ENCODE results near the gene TEAD1. TPM values are rescaled to one million over a fixed set of nuclear protein-coding genes. Genes with fewer than 3 reads are reported as not detected.

TEAD1 gene
- total RNA-seq, 1 donor from 2014 or later = 62.5 TPM

GRCh38 chr11:12859872-12860657 is 185.8 kb downstream of the TEAD1 start:
- Mint-ChIP-seq H3K9me3 (ENCODE audit: unreplicated experiment) (peaks cover 2% of the 10 kb centered on the region), H3K27ac (ENCODE audit: unreplicated experiment) (peak overlapping the region; percentile 23), H3K27me3 (ENCODE audit: unreplicated experiment) (peaks cover 2% of the 10 kb centered on the region), H3K36me3 (ENCODE audit: unreplicated experiment) (no peaks in the 10 kb centered on the region), H3K4me1 (ENCODE audit: low read depth, unreplicated experiment) (peaks cover 29% of the 10 kb centered on the region), H3K4me3 (ENCODE audit: unreplicated experiment) (no peak overlapping the region)
- TF ChIP-seq, protein P1, sequence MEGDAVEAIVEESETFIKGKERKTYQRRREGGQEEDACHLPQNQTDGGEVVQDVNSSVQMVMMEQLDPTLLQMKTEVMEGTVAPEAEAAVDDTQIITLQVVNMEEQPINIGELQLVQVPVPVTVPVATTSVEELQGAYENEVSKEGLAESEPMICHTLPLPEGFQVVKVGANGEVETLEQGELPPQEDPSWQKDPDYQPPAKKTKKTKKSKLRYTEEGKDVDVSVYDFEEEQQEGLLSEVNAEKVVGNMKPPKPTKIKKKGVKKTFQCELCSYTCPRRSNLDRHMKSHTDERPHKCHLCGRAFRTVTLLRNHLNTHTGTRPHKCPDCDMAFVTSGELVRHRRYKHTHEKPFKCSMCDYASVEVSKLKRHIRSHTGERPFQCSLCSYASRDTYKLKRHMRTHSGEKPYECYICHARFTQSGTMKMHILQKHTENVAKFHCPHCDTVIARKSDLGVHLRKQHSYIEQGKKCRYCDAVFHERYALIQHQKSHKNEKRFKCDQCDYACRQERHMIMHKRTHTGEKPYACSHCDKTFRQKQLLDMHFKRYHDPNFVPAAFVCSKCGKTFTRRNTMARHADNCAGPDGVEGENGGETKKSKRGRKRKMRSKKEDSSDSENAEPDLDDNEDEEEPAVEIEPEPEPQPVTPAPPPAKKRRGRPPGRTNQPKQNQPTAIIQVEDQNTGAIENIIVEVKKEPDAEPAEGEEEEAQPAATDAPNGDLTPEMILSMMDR (IDR thresholded peaks at IDR 0.05; ENCODE audit: partially characterized antibody, unreplicated experiment) = no peak
- no peak for DNase-seq

DNA sequence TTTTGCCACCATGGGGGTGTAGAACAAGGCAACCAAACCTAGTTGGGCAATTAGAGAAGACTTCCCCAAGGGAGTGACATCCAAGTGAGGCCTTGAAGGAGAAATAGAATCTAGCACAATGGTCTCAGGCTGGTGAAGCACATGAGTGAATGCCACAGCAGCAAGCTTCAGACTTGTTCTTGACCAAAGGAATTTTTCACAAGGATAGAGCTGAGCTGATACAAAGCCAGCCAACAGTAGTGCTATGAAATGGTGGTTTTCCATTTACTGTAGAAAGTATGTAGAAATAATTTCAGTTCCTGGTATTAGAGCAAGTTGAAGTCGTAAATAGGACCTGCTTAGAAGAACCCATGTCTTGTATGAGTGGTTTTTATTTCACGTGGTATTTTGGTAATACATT is 186.6 kb downstream of the TEAD1 start:
- Mint-ChIP-seq H3K36me3 (ENCODE audit: unreplicated experiment) (no peaks in the 10 kb centered on the region), H3K27me3 (ENCODE audit: unreplicated experiment) (peaks cover 2% of the 10 kb centered on the region), H3K4me3 (ENCODE audit: unreplicated experiment) (no peak overlapping the region), H3K4me1 (ENCODE audit: low read depth, unreplicated experiment) (peaks cover 31% of the 10 kb centered on the region), H3K27ac (ENCODE audit: unreplicated experiment) (no peak overlapping the region), H3K9me3 (ENCODE audit: unreplicated experiment) (peaks cover 2% of the 10 kb centered on the region)
- TF ChIP-seq, protein P1 (IDR thresholded peaks at IDR 0.05; ENCODE audit: partially characterized antibody, unreplicated experiment) = no peak
- DNase-seq = no peak

- peaks cover 33% of the 10 kb centered on the region for H3K4me1 Mint-ChIP-seq (ENCODE audit: low read depth, unreplicated experiment)
- H3K9me3 Mint-ChIP-seq (ENCODE audit: unreplicated experiment) = peaks cover 1% of the 10 kb centered on the region
- TF ChIP-seq, protein P1 (IDR thresholded peaks at IDR 0.05; ENCODE audit: partially characterized antibody, unreplicated experiment) = no peak
- no peaks in the 10 kb centered on the region for H3K36me3 Mint-ChIP-seq (ENCODE audit: unreplicated experiment)
- no peaks in the 10 kb centered on the region for H3K27me3 Mint-ChIP-seq (ENCODE audit: unreplicated experiment)
- DNase-seq = peak; percentile 53
- H3K27ac Mint-ChIP-seq (ENCODE audit: unreplicated experiment) = peak overlapping the region; percentile 79
- peak overlapping the region; percentile 76 for H3K4me3 Mint-ChIP-seq (ENCODE audit: unreplicated experiment)
Measured at GRCh38 chr11:12862696-12863469, 188.7 kb downstream of the TEAD1 start.

- peaks cover 33% of the 10 kb centered on the region for H3K4me1 Mint-ChIP-seq (ENCODE audit: low read depth, unreplicated experiment)
- TF ChIP-seq, protein P1 (IDR thresholded peaks at IDR 0.05; ENCODE audit: partially characterized antibody, unreplicated experiment) = no peak
- peaks cover 1% of the 10 kb centered on the region for H3K9me3 Mint-ChIP-seq (ENCODE audit: unreplicated experiment)
- H3K27ac Mint-ChIP-seq (ENCODE audit: unreplicated experiment) = peak overlapping the region; percentile 79
- no peaks in the 10 kb centered on the region for H3K27me3 Mint-ChIP-seq (ENCODE audit: unreplicated experiment)
- peak overlapping the region; percentile 76 for H3K4me3 Mint-ChIP-seq (ENCODE audit: unreplicated experiment)
- DNase-seq = no peak
- no peaks in the 10 kb centered on the region for H3K36me3 Mint-ChIP-seq (ENCODE audit: unreplicated experiment)
Measured at GRCh38 chr11:12863605-12864121, 189.4 kb downstream of the TEAD1 start.
